T-helper 1 cell (primary cell): ENCODE data around the gene SDHAF3.

Experiments
- DNase-seq, 5 donors: peaks; one replicate each; pipeline ENCODE4 v3.0.0-alpha.2; 2012 to 2020

Gene SDHAF3

GRCh38 chr7:97224316-97224715 lies 106.8 kb downstream of the SDHAF3 start:
- no peak for DNase-seq

GRCh38 chr7:97226541-97226940 lies 109.0 kb downstream of the SDHAF3 start:
- no peak for DNase-seq
